Left lung (tissue), 10 donors: Measurements from ENCODE around the gene TNFRSF13B. TPM values are rescaled to one million over a fixed set of nuclear protein-coding genes. Genes with fewer than 3 reads are reported as not detected.

ENCODE experiments used
- ATAC-seq: fragments of 200-7000 bp; cut with Tn5 transposase; one replicate; pipeline ENCODE4 v1.9.1; 2020; ENCODE audit warnings: moderate library complexity
- DNase-seq, 4 donors: peaks; one replicate each; pipeline ENCODE4 v3.0.0-alpha.2; 2013 to 2020
- H3K27ac ChIP-seq, 2 donors: fragments of 200-600 bp; sonication (generic) in 1 of 2; one replicate each; pipeline versions ENCODE4 v1.5.0 to v1.8.0; 2020 to 2021
- H3K27me3 ChIP-seq, 2 donors: fragments of 200-600 bp; sonication (generic) in 1 of 2; one replicate each; pipeline versions ENCODE4 v1.5.0 to v1.8.0; 2020 to 2021
- H3K36me3 ChIP-seq, 2 donors: fragments of 200-600 bp; sonication (generic) in 1 of 2; one replicate each; pipeline versions ENCODE4 v1.5.0 to v1.8.0; 2020 to 2021
- H3K4me1 ChIP-seq, 2 donors: fragments of 200-600 bp; one replicate each; pipeline ENCODE4 v1.8.0; 2021
- H3K4me3 ChIP-seq, 2 donors: fragments of 200-600 bp; sonication (generic) in 1 of 2; one replicate each; pipeline versions ENCODE4 v1.5.0 to v1.8.0; 2020 to 2021; ENCODE audit warnings: mild to moderate bottlenecking in 1 of 2
- H3K9me3 ChIP-seq, 2 donors: fragments of 200-600 bp; sonication (generic) in 1 of 2; one replicate each; pipeline versions ENCODE4 v1.5.0 to v1.8.0; 2020 to 2021
- intact Hi-C, 2 donors: fragments of 100-400 bp; cut with DNase I; formaldehyde crosslinking; loops; one replicate each; pipeline versions ENCODE4 v1.11.2 to v1.14.2; 2022
- polyA plus RNA-seq, 6 donors: library from polyadenylated mRNA; unstranded; fragments of 120-200 nt; gene quantifications; one replicate each; pipeline ENCODE4 v1.2.1, GENCODE V29; 2013; ENCODE audit not compliant: insufficient read length in 6 of 6
- total RNA-seq, 2 donors: library from RNA; stranded (reverse); fragmentation: NEBNext Ultra II Directional; extraction: Animal tissue kit (Norgen Biotek cat#: 25700); gene quantifications; one replicate each; pipeline ENCODE4 v1.2.1, GENCODE V29; 2021
- TF ChIP-seq, protein P1 (sequence below), 2 donors: fragments of 200-600 bp; sonication (generic) in 1 of 2; IDR thresholded peaks; one replicate each; pipeline versions ENCODE4 v1.5.0 to v1.8.0; 2021; ENCODE audit warnings: antibody characterized with exemption in 2 of 2
- donor health status: DM: no; HTN: yes; CAD: no.
- donor health status: DM: no; HTN: no; CAD: no.

TNFRSF13B gene
- total and polyA plus RNA-seq, 8 donors, result 0.61 to 0.79 TPM; not detected in 6

DNA sequence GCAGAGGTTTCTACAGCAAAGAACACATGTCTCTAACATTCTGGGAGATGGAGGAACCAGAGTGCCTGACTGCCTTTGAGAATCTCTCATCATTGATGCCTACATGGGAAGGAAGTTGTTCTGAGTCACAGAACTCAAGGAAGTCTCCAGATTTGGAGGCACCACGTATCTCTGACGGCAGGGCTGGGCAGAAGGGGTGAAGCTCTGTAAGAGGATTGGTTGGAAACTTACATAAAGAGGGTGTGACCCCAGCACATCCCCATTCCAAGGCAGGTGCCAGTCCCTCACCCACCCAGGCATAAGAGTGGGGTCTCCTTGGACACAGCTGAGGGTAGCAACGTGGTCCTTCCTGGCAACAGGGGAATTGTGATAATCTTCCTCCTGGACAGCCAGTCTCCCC lies 17.4 kb downstream of the TNFRSF13B start:
- H3K36me3 ChIP-seq, result no peaks in the 10 kb centered on the region
- no peak for DNase-seq
- H3K27ac ChIP-seq, result no peak overlapping the region
- H3K27me3 ChIP-seq, result peaks cover 6 to 30% of the 10 kb centered on the region in 2 donors
- H3K9me3 ChIP-seq, result peaks cover 0 to 3% of the 10 kb centered on the region in 2 donors
- TF ChIP-seq, protein P1, sequence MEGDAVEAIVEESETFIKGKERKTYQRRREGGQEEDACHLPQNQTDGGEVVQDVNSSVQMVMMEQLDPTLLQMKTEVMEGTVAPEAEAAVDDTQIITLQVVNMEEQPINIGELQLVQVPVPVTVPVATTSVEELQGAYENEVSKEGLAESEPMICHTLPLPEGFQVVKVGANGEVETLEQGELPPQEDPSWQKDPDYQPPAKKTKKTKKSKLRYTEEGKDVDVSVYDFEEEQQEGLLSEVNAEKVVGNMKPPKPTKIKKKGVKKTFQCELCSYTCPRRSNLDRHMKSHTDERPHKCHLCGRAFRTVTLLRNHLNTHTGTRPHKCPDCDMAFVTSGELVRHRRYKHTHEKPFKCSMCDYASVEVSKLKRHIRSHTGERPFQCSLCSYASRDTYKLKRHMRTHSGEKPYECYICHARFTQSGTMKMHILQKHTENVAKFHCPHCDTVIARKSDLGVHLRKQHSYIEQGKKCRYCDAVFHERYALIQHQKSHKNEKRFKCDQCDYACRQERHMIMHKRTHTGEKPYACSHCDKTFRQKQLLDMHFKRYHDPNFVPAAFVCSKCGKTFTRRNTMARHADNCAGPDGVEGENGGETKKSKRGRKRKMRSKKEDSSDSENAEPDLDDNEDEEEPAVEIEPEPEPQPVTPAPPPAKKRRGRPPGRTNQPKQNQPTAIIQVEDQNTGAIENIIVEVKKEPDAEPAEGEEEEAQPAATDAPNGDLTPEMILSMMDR (IDR thresholded peaks at IDR 0.05), result no peak
- no peaks in the 10 kb centered on the region for H3K4me1 ChIP-seq
- intact Hi-C loops, result no loop called here
- H3K4me3 ChIP-seq, result no peak overlapping the region
- ATAC-seq, result no peak

DNA sequence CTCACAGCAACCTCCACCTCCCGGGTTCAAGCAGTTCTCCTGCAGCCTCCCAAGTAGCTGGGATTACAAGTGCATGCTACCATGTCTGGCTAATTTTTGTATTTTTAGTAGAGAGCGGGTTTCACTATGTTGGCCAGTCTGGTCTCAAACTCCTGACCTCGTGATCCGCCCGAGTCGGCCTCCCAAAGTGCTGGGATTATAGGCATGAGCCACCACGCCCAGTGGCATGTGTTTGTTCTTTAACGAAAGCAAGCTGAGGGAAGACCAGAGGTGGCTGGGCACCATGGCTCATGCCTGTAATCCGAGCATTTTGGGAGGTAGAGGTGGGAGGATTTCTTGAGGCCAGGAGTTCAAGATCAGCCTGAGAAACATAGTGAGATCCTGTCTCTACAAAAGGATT lies 18.1 kb downstream of the TNFRSF13B start:
- H3K27ac ChIP-seq, result no peak overlapping the region
- peaks cover 0 to 10% of the 10 kb centered on the region in 2 donors for H3K9me3 ChIP-seq
- intact Hi-C loops, result no loop called here
- peaks cover 6 to 30% of the 10 kb centered on the region in 2 donors for H3K27me3 ChIP-seq
- no peak for ATAC-seq
- TF ChIP-seq, protein P1 (IDR thresholded peaks at IDR 0.05), result no peak
- H3K36me3 ChIP-seq, result no peaks in the 10 kb centered on the region
- H3K4me1 ChIP-seq, result no peaks in the 10 kb centered on the region
- H3K4me3 ChIP-seq, result no peak overlapping the region
- DNase-seq, result no peak

DNA sequence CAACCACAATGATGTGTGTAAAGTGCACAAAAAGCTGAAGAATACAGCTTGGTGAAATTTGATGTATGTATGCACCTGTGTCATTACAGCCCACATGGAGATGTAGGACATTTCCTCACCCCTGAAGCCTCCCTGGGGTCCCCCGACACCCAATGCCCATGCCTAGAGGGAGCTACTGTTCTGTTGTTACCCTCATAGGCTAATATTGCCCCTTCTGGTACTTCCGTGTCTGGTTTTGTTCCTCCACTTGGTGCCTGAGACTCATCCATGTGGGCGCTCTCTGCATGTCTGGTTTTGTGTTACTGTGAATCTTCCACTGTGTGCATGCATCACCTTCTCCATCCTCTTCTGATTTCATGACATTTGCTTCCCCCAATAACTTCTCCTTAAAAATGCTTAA lies 18.6 kb downstream of the TNFRSF13B start:
- H3K27me3 ChIP-seq, result peaks cover 6 to 30% of the 10 kb centered on the region in 2 donors
- ATAC-seq (no peak), DNase-seq (no peak)
- H3K27ac ChIP-seq, result no peak overlapping the region
- no peaks in the 10 kb centered on the region for H3K4me1 ChIP-seq
- peaks cover 0 to 15% of the 10 kb centered on the region in 2 donors for H3K9me3 ChIP-seq
- intact Hi-C loops, result no loop called here
- no peak overlapping the region for H3K4me3 ChIP-seq
- TF ChIP-seq, protein P1 (IDR thresholded peaks at IDR 0.05), result no peak
- H3K36me3 ChIP-seq, result no peaks in the 10 kb centered on the region

DNA sequence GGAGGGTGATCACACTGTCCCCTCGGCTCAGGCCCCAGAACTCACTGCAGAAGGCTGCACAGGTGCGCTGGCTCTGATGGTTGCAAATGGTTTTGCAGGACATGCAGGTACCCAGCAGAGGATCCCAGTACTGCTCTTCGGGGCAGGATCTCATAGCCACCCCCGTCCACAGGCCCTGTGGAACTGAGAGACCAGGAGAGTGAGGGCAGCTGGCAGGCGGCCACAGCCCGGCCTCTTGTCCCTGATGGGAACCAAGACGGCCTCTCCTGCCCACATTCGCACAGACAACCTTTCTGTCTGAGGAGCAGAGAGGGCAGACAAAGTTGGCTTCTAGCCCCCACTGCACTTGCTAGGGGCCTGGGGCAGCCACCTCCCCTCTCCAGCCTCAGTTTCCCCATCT lies 19.5 kb downstream of the TNFRSF13B start:
- intact Hi-C loops, result no loop called here
- Histone ChIP-seq H3K4me1 (no peaks in the 10 kb centered on the region), H3K9me3 (peaks cover 0 to 19% of the 10 kb centered on the region in 2 donors), H3K27me3 (peaks cover 6 to 30% of the 10 kb centered on the region in 2 donors), H3K27ac (no peak overlapping the region), H3K36me3 (no peaks in the 10 kb centered on the region), H3K4me3 (no peak overlapping the region)
- ATAC-seq (no peak), DNase-seq (no peak)
- TF ChIP-seq, protein P1 (IDR thresholded peaks at IDR 0.05), result no peak

DNA sequence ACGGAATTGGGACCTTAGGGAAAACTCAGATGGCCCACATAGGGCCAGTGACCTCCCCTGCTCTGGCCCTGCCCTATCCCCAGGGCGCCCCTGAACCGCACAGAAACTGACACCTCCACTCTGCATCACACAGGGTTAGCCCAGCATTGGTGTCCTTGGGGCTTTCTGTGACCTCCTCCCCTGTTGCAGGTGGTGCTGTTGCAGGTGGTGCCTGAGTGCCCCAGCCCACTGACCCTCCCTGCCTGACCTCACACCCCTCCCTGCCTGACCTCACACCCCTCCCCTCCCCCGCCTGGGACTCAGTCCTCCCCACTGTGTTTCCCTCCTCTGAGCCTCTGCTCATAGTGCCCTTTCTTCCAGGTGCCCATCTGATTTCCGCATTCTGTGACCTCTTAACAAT lies 21.4 kb downstream of the TNFRSF13B start:
- no peak overlapping the region for H3K27ac ChIP-seq
- H3K4me1 ChIP-seq, result no peaks in the 10 kb centered on the region
- H3K9me3 ChIP-seq, result peaks cover 0 to 19% of the 10 kb centered on the region in 2 donors
- no peaks in the 10 kb centered on the region for H3K36me3 ChIP-seq
- intact Hi-C loops, result no loop called here
- DNase-seq (no peak), ATAC-seq (no peak)
- TF ChIP-seq, protein P1 (IDR thresholded peaks at IDR 0.05), result no peak
- peaks cover 0 to 22% of the 10 kb centered on the region in 2 donors for H3K27me3 ChIP-seq
- H3K4me3 ChIP-seq, result no peak overlapping the region
